ENCODE results near the gene GLI3.

GRCh38 chr7:42242381-42242780 is 5.4 kb upstream of the GLI3 start:
- TF ChIP-seq POLR2AphosphoS5 (IDR thresholded peaks at IDR 0.05; ENCODE audit: low read depth, low read length) = no peak
- no peak for TF ChIP-seq FOXP2 (optimal IDR thresholded peaks at IDR 0.05; ENCODE audit: borderline replicate concordance, extremely low read depth, extremely low read length, insufficient read depth)
